ENCODE measurements around the gene AOAH.

Gene AOAH, protein sequence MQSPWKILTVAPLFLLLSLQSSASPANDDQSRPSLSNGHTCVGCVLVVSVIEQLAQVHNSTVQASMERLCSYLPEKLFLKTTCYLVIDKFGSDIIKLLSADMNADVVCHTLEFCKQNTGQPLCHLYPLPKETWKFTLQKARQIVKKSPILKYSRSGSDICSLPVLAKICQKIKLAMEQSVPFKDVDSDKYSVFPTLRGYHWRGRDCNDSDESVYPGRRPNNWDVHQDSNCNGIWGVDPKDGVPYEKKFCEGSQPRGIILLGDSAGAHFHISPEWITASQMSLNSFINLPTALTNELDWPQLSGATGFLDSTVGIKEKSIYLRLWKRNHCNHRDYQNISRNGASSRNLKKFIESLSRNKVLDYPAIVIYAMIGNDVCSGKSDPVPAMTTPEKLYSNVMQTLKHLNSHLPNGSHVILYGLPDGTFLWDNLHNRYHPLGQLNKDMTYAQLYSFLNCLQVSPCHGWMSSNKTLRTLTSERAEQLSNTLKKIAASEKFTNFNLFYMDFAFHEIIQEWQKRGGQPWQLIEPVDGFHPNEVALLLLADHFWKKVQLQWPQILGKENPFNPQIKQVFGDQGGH

GRCh38 chr7:36723951-36724664, at the start of gene AOAH:
AOAH (minus strand) TSS chr7:36724494; CDS start chr7:36724148, 346 bp downstream.
- Histone ChIP-seq H3K27me3 (ENCODE audit: control insufficient read depth, insufficient read depth, low read length) (no peaks in the 10 kb centered on the region), H3K4me1 (ENCODE audit: control insufficient read depth, insufficient read depth, low read length) (no peaks in the 10 kb centered on the region), H3K36me3 (ENCODE audit: control insufficient read depth, insufficient read depth, low read length) (no peaks in the 10 kb centered on the region), H3K9ac (ENCODE audit: low read length) (no peak within 1 kb of the TSS), H3K27ac (ENCODE audit: low read depth, low read length) (no peak within 1 kb of the TSS), H3K4me3 (ENCODE audit: low read length) (peak within 1 kb of the TSS; percentile 11)

DNA sequence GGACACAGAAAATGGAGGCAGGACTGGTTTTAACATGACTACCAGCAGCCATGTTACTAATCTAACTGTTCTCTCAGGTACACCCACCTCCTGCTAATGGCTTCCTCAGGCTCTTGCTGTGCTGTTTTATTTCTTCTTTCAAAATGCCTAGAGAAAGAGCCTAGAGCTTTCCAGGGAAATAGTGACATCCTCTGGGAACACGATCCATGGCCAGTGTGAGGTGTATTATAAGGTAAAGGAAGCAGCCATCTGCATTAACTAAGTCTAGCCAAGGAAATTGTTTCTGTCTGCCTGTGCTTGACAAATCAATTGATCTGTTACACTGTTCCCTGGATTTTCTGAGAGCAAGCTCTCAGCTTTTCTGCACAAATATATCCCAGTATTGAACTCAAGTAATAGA, 42.2 kb upstream of the AOAH start:
- Histone ChIP-seq H3K4me3 (ENCODE audit: low read length) (no peak overlapping the region), H3K4me1 (ENCODE audit: control insufficient read depth, insufficient read depth, low read length) (no peaks in the 10 kb centered on the region), H3K9ac (ENCODE audit: low read length) (no peak overlapping the region), H3K36me3 (ENCODE audit: control insufficient read depth, insufficient read depth, low read length) (no peaks in the 10 kb centered on the region), H3K27me3 (ENCODE audit: control insufficient read depth, insufficient read depth, low read length) (no peaks in the 10 kb centered on the region), H3K27ac (ENCODE audit: low read depth, low read length) (no peak overlapping the region)

DNA sequence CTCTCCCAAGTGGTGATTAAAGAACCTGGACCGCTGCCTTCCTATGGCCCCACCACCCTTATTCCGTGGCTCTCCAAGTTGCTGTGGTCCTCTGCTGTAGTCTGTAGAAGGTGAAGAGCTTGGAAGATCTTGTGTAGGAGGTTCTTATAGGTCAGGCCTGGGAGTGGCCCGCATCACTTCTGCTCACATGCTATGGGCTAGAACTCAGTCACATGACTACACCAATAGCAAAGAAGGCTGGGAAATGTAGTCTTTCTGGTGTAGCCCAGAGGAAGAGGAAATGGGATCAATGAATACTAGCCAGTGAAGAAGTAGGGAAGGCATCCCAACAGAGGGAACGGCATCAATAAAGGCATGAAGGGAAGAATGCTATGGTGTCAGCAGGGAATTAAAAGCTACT, 41.3 kb upstream of the AOAH start:
- H3K27ac ChIP-seq (ENCODE audit: low read depth, low read length): no peak overlapping the region
- H3K4me1 ChIP-seq (ENCODE audit: control insufficient read depth, insufficient read depth, low read length): no peaks in the 10 kb centered on the region
- H3K9ac ChIP-seq (ENCODE audit: low read length): no peak overlapping the region
- no peak overlapping the region for H3K4me3 ChIP-seq (ENCODE audit: low read length)
- H3K27me3 ChIP-seq (ENCODE audit: control insufficient read depth, insufficient read depth, low read length): no peaks in the 10 kb centered on the region
- no peaks in the 10 kb centered on the region for H3K36me3 ChIP-seq (ENCODE audit: control insufficient read depth, insufficient read depth, low read length)

DNA sequence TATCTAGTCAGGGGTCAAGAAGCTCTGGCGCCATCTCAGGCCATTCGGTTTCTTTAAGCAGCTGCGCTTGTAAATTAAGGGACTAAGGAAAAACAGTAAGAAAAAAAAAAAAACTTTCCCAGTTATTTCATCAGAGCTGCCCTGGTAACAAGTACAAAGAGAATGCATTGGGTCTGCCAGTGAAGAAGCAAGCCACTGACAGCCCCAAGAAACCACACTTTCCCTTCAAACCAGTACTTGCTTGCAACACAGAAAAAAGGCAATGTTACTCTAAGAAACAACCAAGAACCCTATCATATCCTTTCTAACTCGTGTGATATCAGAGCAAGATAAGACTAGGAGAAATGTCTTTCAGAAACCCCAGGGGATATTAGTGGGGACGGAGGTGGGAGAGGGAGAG, 40.6 kb upstream of the AOAH start:
- Histone ChIP-seq H3K27ac (ENCODE audit: low read depth, low read length) (no peak overlapping the region), H3K4me1 (ENCODE audit: control insufficient read depth, insufficient read depth, low read length) (no peaks in the 10 kb centered on the region), H3K36me3 (ENCODE audit: control insufficient read depth, insufficient read depth, low read length) (no peaks in the 10 kb centered on the region), H3K9ac (ENCODE audit: low read length) (no peak overlapping the region), H3K4me3 (ENCODE audit: low read length) (no peak overlapping the region), H3K27me3 (ENCODE audit: control insufficient read depth, insufficient read depth, low read length) (no peaks in the 10 kb centered on the region)

- Histone ChIP-seq H3K9ac (ENCODE audit: low read length) (no peak overlapping the region), H3K27ac (ENCODE audit: low read depth, low read length) (no peak overlapping the region), H3K4me3 (ENCODE audit: low read length) (no peak overlapping the region), H3K36me3 (ENCODE audit: control insufficient read depth, insufficient read depth, low read length) (no peaks in the 10 kb centered on the region), H3K4me1 (ENCODE audit: control insufficient read depth, insufficient read depth, low read length) (no peaks in the 10 kb centered on the region), H3K27me3 (ENCODE audit: control insufficient read depth, insufficient read depth, low read length) (no peaks in the 10 kb centered on the region)
Observed at GRCh38 chr7:36763132-36763816, 39.0 kb upstream of the AOAH start.

GRCh38 chr7:36762394-36762793, 38.1 kb upstream of the AOAH start:
- Histone ChIP-seq H3K36me3 (ENCODE audit: control insufficient read depth, insufficient read depth, low read length) (no peaks in the 10 kb centered on the region), H3K4me3 (ENCODE audit: low read length) (no peak overlapping the region), H3K4me1 (ENCODE audit: control insufficient read depth, insufficient read depth, low read length) (no peaks in the 10 kb centered on the region), H3K27ac (ENCODE audit: low read depth, low read length) (no peak overlapping the region), H3K9ac (ENCODE audit: low read length) (no peak overlapping the region), H3K27me3 (ENCODE audit: control insufficient read depth, insufficient read depth, low read length) (no peaks in the 10 kb centered on the region)

DNA sequence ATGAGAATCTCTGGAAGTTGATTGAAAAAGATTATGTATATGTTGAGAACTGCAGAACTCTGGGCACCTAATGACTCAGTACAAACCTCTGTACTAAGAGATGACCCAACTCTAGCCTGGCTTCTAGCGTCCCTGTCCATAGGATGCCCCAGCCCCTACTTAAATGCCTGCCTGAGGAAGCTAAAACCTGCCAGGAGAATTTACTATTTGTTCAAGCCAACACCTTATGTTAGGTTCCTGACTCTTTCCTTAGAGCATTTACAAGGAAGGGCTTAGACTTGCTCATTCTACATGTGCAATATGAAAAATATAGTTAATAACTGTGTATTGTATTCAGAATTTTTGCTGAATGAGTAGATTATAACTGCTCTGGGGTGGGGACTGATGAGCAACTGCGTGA, 37.5 kb upstream of the AOAH start:
- H3K27ac ChIP-seq (ENCODE audit: low read depth, low read length): no peak overlapping the region

DNA sequence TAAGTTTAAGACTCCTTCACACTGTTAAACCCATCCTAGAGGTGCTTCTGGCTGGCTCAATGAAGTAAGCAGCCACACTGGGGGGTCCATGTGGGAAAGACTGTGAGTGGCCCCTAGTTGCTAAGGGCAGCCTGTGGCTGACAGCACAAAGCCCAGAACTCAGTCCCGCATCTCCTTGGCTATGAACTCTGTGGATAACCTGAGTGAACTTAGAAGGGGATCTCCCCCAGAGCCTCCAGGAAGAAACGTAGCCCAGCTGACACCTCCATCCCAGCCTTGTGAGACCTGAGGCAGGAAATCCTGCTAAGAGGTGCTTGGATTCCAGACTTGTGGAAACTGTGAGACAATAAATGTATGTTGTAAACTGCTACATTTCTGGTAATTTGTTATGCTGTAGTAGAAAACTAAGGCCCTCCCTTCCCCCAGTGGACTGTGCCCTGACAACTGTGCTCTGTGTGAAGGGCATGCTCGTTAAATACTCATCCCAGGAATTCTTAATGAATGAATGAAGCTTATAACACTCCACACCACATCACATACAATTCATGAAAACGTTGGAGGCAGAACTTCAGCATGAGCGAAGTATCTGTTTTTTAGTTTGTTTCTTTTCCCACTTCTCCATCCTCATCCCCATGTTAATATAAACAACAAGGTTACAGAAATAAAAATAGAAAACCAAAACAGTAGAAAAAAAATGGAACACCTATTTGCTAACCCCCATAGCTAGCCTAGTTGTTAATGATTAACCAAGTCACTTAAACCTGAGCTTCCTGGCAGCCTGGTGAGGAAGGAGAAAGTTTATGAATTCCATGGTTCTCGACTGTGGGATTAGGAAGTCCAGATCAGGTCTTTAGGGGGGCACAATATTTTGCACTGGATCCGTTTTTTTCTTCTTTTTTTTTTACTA, 36.8 kb upstream of the AOAH start:
- H3K9ac ChIP-seq (ENCODE audit: low read length): no peak overlapping the region
- no peak overlapping the region for H3K4me3 ChIP-seq (ENCODE audit: low read length)
- no peaks in the 10 kb centered on the region for H3K36me3 ChIP-seq (ENCODE audit: control insufficient read depth, insufficient read depth, low read length)
- H3K27ac ChIP-seq (ENCODE audit: low read depth, low read length): no peak overlapping the region
- no peaks in the 10 kb centered on the region for H3K4me1 ChIP-seq (ENCODE audit: control insufficient read depth, insufficient read depth, low read length)
- H3K27me3 ChIP-seq (ENCODE audit: control insufficient read depth, insufficient read depth, low read length): no peaks in the 10 kb centered on the region

More for the DNA sequence above, 37.5 kb upstream of the AOAH start:
- H3K27me3 ChIP-seq (ENCODE audit: control insufficient read depth, insufficient read depth, low read length): no peaks in the 10 kb centered on the region
- H3K4me3 ChIP-seq (ENCODE audit: low read length): no peak overlapping the region
- no peak overlapping the region for H3K9ac ChIP-seq (ENCODE audit: low read length)
- no peaks in the 10 kb centered on the region for H3K36me3 ChIP-seq (ENCODE audit: control insufficient read depth, insufficient read depth, low read length)
- H3K4me1 ChIP-seq (ENCODE audit: control insufficient read depth, insufficient read depth, low read length): no peaks in the 10 kb centered on the region

GRCh38 chr7:36758879-36759278, 34.6 kb upstream of the AOAH start:
- Histone ChIP-seq H3K27me3 (ENCODE audit: control insufficient read depth, insufficient read depth, low read length) (peaks cover 2% of the 10 kb centered on the region), H3K9ac (ENCODE audit: low read length) (no peak overlapping the region), H3K4me3 (ENCODE audit: low read length) (no peak overlapping the region), H3K36me3 (ENCODE audit: control insufficient read depth, insufficient read depth, low read length) (no peaks in the 10 kb centered on the region), H3K4me1 (ENCODE audit: control insufficient read depth, insufficient read depth, low read length) (no peaks in the 10 kb centered on the region), H3K27ac (ENCODE audit: low read depth, low read length) (no peak overlapping the region)

DNA sequence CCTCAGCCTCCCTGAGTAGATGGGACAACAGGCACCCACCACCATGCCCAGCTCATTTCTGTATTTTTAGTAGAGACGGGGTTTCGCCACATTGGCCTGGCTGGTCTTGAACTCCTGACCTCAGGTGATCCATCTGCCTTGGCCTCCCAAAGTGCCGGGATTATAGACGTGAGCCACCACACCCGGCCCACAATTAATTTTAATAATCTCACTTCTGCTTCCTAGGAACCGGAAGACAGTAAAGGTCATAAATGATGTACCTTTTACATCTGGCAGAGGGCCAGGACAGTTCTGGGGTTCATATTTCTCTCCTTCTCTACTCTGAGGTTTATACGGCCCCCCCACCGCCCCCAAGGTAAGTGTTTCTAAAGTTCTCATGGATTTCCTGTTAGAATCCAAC, 31.2 kb upstream of the AOAH start:
- Histone ChIP-seq H3K36me3 (ENCODE audit: control insufficient read depth, insufficient read depth, low read length) (no peaks in the 10 kb centered on the region), H3K4me3 (ENCODE audit: low read length) (no peak overlapping the region), H3K9ac (ENCODE audit: low read length) (no peak overlapping the region), H3K27me3 (ENCODE audit: control insufficient read depth, insufficient read depth, low read length) (peaks cover 2% of the 10 kb centered on the region), H3K27ac (ENCODE audit: low read depth, low read length) (no peak overlapping the region), H3K4me1 (ENCODE audit: control insufficient read depth, insufficient read depth, low read length) (no peaks in the 10 kb centered on the region)

DNA sequence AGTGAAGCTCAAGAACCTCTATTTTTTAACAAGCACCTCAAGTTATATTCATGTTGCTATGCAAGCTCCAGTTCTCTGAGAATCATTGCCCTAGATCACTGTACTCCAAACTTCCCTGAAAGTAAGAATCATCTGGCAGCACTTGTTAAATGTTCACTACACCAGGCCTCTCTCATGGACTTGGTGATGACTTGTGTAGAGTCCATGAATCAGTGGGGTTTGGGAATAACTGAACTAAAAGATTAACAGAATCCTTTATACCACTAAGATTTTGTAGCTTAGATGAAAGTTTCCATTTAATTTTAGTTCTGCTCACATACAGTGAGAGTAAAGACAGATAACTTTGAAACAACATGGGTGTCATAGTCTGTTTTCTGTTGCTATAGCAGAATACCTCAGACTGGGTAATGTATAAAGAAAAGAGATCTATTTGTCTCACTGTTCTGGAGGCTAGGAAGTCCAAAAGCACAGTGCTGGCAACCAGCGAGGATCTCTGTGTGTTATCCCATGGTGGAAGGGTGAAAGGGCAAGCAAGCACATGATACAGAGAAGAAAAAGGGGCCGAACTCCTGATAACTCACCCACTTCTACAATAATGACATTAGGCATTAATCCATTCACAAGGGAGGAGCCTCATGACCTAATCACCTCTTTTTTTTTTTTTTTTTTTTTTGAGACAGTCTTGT, 27.9 kb upstream of the AOAH start:
- no peaks in the 10 kb centered on the region for H3K36me3 ChIP-seq (ENCODE audit: control insufficient read depth, insufficient read depth, low read length)
- no peak overlapping the region for H3K27ac ChIP-seq (ENCODE audit: low read depth, low read length)
- H3K27me3 ChIP-seq (ENCODE audit: control insufficient read depth, insufficient read depth, low read length): peaks cover 2% of the 10 kb centered on the region
- no peaks in the 10 kb centered on the region for H3K4me1 ChIP-seq (ENCODE audit: control insufficient read depth, insufficient read depth, low read length)
- H3K4me3 ChIP-seq (ENCODE audit: low read length): no peak overlapping the region
- no peak overlapping the region for H3K9ac ChIP-seq (ENCODE audit: low read length)
